Activated CD8-positive, alpha-beta memory T cell treated with anti-CD3 and anti-CD28 coated beads, Interleukin-2, amount 50 U/mL, for 1 hour (primary cell): Measurements from ENCODE around the gene CCDC134.
"Not testable (repeated sequence)": the region's sequence is repeated elsewhere in the genome, so short reads cannot be mapped to it uniquely, and the experiment has no call there.

Experiments used
- DNase-seq: peaks from one replicate; pipeline ENCODE4 v3.0.0-alpha.2; 2020; ENCODE audit errors: extremely low read depth

CCDC134 gene

GRCh38 chr22:41842996-41843970 is 42.8 kb downstream of the CCDC134 start:
- no peak for DNase-seq

GRCh38 chr22:41844036-41844435 is 43.6 kb downstream of the CCDC134 start:
- no peak for DNase-seq

- DNase-seq = no peak
Observed at GRCh38 chr22:41844513-41844912, 44.0 kb downstream of the CCDC134 start.

- no peak for DNase-seq
Observed at GRCh38 chr22:41845380-41846267, 45.1 kb downstream of the CCDC134 start.

GRCh38 chr22:41846268-41846987 is 45.9 kb downstream of the CCDC134 start:
- no peak for DNase-seq

- no peak for DNase-seq
Observed at GRCh38 chr22:41847300-41847699, 46.8 kb downstream of the CCDC134 start.

DNA sequence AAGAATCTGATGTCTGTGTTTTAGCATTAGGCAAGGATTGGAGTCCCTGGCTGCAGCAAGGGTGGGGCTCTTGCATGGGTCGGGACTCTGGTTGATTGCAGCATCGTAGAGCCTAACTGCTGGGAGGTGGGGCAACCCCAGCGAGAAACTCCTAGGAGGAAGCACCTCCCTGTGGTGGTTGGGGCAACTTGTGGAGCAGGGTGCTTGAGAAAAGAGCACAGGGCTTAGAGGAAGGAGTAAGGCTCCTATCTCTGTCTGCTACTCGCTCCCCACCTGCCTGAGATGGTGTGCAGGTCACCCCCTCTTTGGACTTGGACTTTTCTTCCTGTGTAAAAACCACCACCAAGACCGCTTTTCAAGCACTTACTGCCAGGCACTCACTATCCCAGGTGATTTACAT is 48.0 kb downstream of the CCDC134 start:
- no peak for DNase-seq

GRCh38 chr22:41856469-41856868 is 56.0 kb downstream of the CCDC134 start:
- no peak for DNase-seq

DNA sequence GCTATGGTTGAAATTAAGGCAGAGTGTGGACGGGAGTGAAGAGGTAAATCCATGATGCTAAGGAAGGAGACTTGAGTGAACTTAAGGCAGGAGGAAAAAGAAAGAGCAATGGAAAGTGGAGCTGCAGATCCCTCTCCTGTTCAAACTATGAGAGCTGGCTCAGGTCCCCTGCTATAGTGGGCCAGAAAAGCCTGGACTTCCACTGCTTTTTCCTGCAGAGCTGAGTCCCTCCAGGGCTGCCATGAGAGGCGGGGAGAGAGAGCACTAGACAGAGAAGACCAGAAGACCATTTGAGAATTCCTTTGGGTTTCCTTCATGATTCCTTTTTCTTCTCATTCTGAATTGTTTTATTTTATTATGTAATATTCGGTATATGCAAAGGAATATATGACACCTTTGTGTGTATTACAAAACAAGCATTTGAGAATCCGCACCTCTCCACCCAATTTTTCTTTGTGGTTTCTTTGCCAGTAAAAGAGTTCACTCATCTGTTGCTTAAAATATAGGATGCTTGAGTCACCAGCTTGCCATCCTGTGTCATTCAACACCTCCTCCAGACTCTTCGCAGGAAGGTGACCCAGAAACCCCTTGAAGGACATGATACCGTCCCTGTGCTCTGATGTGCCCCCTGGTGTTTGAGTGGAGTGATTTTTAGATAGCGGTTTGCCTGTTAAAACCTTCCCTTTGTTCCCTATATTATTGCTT is 56.8 kb downstream of the CCDC134 start:
- DNase-seq = no peak

GRCh38 chr22:41857860-41858199 is 57.4 kb downstream of the CCDC134 start:
- no peak for DNase-seq

- DNase-seq = no peak
Observed at GRCh38 chr22:41862160-41862529, 61.7 kb downstream of the CCDC134 start.

DNA sequence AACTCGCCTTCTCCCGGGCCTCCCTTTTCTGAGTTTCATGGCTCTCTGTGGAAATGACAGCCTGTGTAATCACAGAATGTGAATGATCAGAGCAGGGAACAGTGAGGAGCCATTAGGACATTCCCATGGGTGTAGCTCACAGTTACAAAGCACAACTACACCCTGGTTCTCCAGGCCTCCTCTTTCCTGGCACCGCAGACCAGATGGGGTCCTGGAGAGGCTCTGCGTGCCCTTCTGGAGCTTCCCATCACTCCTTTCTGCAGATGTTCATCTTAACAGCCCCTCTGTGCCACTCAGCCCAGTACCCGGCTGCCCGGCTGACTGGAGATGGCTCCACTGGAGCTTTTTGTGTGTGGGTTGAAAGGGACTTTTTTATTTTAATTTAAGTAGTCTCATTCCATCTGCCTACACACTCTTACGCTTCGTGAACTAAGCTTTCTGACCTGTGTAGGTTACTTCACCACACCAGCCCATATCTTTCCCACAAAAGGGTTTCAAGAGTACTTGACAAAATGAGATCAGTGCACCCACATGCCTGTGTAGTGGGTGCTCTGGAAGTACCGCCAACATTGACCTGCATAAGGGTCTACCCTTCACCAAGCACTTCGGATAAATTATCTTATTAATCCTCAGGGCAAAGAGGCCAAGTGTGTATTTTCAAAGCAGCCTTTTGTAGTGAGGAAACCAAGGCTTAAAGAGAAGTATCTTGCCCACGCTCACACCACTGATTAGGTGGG is 62.2 kb downstream of the CCDC134 start:
- DNase-seq = no peak

GRCh38 chr22:41863472-41863871 is 63.0 kb downstream of the CCDC134 start:
- no peak for DNase-seq

- no peak for DNase-seq
Observed at GRCh38 chr22:41868556-41868955, 68.1 kb downstream of the CCDC134 start.

GRCh38 chr22:41870081-41870480 is 69.6 kb downstream of the CCDC134 start:
- DNase-seq = not testable (repeated sequence)

- no peak for DNase-seq
Observed at GRCh38 chr22:41870786-41871185, 70.3 kb downstream of the CCDC134 start.

DNA sequence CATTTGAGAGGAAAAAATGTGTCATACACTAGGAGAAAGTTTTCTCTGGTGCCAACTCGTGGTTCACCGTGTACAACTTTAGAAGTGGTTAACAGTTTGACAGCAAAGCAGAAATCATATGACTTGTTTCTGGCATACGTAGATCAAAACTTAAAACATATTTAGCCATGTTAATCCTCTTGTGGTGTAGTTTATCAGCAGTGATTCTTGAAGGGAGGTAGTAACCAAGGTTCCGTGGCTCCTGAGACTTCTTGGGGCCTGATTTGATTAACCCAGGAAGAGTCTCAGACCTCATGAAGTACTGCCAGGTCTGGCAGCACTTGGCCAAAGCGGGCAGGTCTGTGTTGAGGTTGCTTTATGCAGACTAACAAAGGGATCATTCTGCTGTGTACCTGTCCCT is 72.9 kb downstream of the CCDC134 start:
- DNase-seq = no peak

DNA sequence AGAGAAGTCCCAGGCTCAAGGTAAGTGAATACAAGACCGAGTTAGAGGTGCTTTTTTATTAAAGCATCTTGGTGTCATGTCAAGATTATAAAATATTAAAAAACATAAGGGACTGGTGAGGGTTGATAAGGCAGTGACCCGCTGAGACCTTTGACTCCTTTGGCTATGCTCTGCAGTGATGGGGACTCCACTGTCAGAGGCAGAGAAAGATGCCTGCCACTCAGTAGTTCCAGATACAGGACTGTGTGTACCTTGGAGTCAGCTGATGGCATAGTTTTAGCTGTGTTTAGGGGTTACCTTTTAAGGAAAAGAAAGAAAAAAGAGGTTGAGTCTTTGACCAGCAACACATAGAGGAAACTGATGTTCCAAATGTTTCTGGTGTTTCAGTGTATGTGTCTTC is 73.6 kb downstream of the CCDC134 start:
- no peak for DNase-seq

DNA sequence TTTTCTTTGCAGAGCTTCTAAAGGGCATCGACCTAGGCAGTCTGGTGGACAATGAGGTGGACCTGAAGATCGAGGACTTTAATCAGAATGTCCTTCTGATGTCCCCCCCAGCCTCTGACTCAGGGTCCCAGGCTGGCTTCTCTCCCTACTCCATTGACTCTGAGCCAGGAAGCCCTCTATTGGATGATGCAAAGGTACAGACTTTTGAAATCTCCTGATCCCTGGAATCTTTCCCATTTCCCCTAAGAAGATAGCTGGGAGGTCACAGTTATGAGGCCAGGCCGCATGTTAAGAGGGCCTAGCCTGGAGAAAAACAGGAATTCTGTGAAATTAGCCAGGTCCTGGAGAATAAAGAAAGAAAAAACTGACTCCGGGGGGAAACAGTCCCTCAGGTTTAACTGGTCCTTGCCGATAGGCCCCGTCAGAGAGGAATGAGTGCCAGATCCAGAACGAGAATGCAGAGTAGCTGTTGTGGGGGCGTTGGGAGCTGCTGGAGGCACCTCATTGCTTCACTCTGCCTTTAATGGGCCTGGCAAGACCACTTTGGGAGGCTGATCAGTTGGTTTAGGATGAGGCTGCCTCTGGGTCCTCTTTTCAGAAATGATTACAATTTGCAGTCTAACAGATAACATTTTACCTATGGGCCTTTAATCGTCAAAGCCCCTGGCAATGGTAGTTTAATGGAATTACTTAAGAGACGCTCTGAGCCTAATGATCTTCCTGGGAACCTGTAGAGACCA is 75.2 kb downstream of the CCDC134 start:
- DNase-seq = no peak
